H9 (cell line): Measurements from ENCODE around the gene RIT2. TPM values are rescaled to one million over a fixed set of nuclear protein-coding genes. Genes with fewer than 3 reads are reported as not detected.

Experiments used
- DNase-seq: peaks from one replicate; pipeline ENCODE4 v3.0.0-alpha.2; 2017
- H2AFZ ChIP-seq: one replicate; pipeline ENCODE4 v1.6.1; 2013; ENCODE audit warnings: mild to moderate bottlenecking, low read length, control low read depth, moderate library complexity
- H2AK5ac ChIP-seq: 2 replicates; pipeline ENCODE4 v1.6.1; 2013; ENCODE audit warnings: low read length, control low read depth, mixed read lengths; ENCODE audit not compliant: insufficient read length
- H2BK120ac ChIP-seq: one replicate; pipeline ENCODE4 v1.6.1; 2013; ENCODE audit warnings: low read depth, mild to moderate bottlenecking, low read length, control low read depth, inconsistent platforms; ENCODE audit not compliant: poor library complexity, severe bottlenecking
- H2BK12ac ChIP-seq: 2 replicates; pipeline ENCODE4 v1.6.1; 2013; ENCODE audit warnings: low read length, control low read depth, mixed read lengths, low read depth; ENCODE audit not compliant: insufficient read length
- H2BK15ac ChIP-seq: 2 replicates; pipeline ENCODE4 v1.6.1; 2013; ENCODE audit warnings: low read depth, low read length, control low read depth
- H2BK20ac ChIP-seq: one replicate; pipeline ENCODE4 v1.6.1; 2013; ENCODE audit warnings: low read depth, mild to moderate bottlenecking, low read length, control low read depth, inconsistent platforms; ENCODE audit not compliant: poor library complexity, severe bottlenecking
- H2BK5ac ChIP-seq: 2 replicates; pipeline ENCODE4 v1.6.1; 2013; ENCODE audit warnings: low read length, control low read depth, mixed read lengths; ENCODE audit not compliant: insufficient read length
- H3K14ac ChIP-seq: 2 replicates; pipeline ENCODE4 v1.6.1; 2013; ENCODE audit warnings: low read length, control low read depth; ENCODE audit not compliant: insufficient read depth
- H3K18ac ChIP-seq: 2 replicates; pipeline ENCODE4 v1.6.1; 2013; ENCODE audit warnings: low read depth, mild to moderate bottlenecking, mixed read lengths, low read length, control low read depth; ENCODE audit not compliant: insufficient read length
- H3K23ac ChIP-seq: 2 replicates; pipeline ENCODE4 v1.6.1; 2013; ENCODE audit warnings: low read length, control low read depth, mixed read lengths, low read depth; ENCODE audit not compliant: insufficient read length
- H3K23me2 ChIP-seq: 2 replicates; pipeline ENCODE4 v1.6.1; 2013; ENCODE audit warnings: low read depth, mild to moderate bottlenecking, mixed read lengths, low read length, control low read depth; ENCODE audit not compliant: insufficient read length, poor library complexity, severe bottlenecking
- H3K27ac ChIP-seq: 2 replicates; pipeline ENCODE4 v1.5.1; 2013; ENCODE audit warnings: low read length, control low read depth, mixed read lengths, low read depth; ENCODE audit not compliant: insufficient read length
- H3K27me3 ChIP-seq: 2 replicates; pipeline ENCODE4 v1.6.1; 2013; ENCODE audit warnings: low read length, control low read depth, inconsistent platforms; ENCODE audit not compliant: insufficient read depth
- H3K4ac ChIP-seq: 2 replicates; pipeline ENCODE4 v1.6.1; 2013; ENCODE audit warnings: low read depth, mild to moderate bottlenecking, control low read depth, inconsistent platforms, low read length, moderate library complexity
- H3K4me1 ChIP-seq: 2 replicates; pipeline ENCODE4 v1.6.1; 2013; ENCODE audit warnings: low read length, control low read depth, inconsistent platforms; ENCODE audit not compliant: insufficient read depth
- H3K4me2 ChIP-seq: 2 replicates; pipeline ENCODE4 v1.6.1; 2013; ENCODE audit warnings: low read length, control low read depth, mixed read lengths; ENCODE audit not compliant: insufficient read length, insufficient read depth
- H3K56ac ChIP-seq: 2 replicates; pipeline ENCODE4 v1.6.1; 2013; ENCODE audit warnings: low read depth, mild to moderate bottlenecking, mixed read lengths, low read length, control low read depth; ENCODE audit not compliant: insufficient read length
- H3K79me1 ChIP-seq: 2 replicates; pipeline ENCODE4 v1.6.1; 2013; ENCODE audit warnings: low read depth, mild to moderate bottlenecking, moderate library complexity, low read length, control low read depth, inconsistent platforms; ENCODE audit not compliant: insufficient read depth, poor library complexity, severe bottlenecking
- H3K79me2 ChIP-seq: 2 replicates; pipeline ENCODE4 v1.6.1; 2013; ENCODE audit warnings: low read length, control low read depth, inconsistent platforms; ENCODE audit not compliant: insufficient read depth
- H3K9ac ChIP-seq: 2 replicates; pipeline ENCODE4 v1.6.1; 2013; ENCODE audit warnings: low read length, control low read depth, mixed read lengths; ENCODE audit not compliant: insufficient read length; ENCODE audit errors: extremely low read depth
- H3K9me3 ChIP-seq: one replicate; pipeline ENCODE4 v1.6.1; 2013; ENCODE audit warnings: low read depth, low read length, inconsistent platforms; ENCODE audit not compliant: control insufficient read depth
- H3T11ph ChIP-seq: one replicate; pipeline ENCODE4 v1.6.1; 2013; ENCODE audit warnings: mild to moderate bottlenecking, low read length, control low read depth, inconsistent platforms
- H4K20me1 ChIP-seq: one replicate; pipeline ENCODE4 v1.6.1; 2013; ENCODE audit not compliant: control insufficient read depth, insufficient read length, insufficient read depth
- H4K5ac ChIP-seq: 2 replicates; pipeline ENCODE4 v1.6.1; 2013; ENCODE audit warnings: low read depth, mild to moderate bottlenecking, mixed read lengths, low read length, control low read depth; ENCODE audit not compliant: insufficient read length
- H4K8ac ChIP-seq: replicated peaks from 2 replicates; pipeline ENCODE4 v1.6.1; 2013; ENCODE audit warnings: low read length, control low read depth, mixed read lengths, low read depth; ENCODE audit not compliant: insufficient read length
- H4K91ac ChIP-seq: 2 replicates; pipeline ENCODE4 v1.6.1; 2013; ENCODE audit warnings: low read depth, mild to moderate bottlenecking, moderate library complexity, mixed read lengths, low read length, control low read depth; ENCODE audit not compliant: insufficient read length
- H3K27ac Mint-ChIP-seq, 3 experiments: 2 replicates in 2 of 3; 3 replicates in 1 of 3; pipeline ENCODE4 v1.8.0; 2020 to 2021; ENCODE audit warnings: mixed read lengths in 3 of 3, mild to moderate bottlenecking in 1 of 3, moderate library complexity in 1 of 3
- H3K27me3 Mint-ChIP-seq: 2 replicates; pipeline ENCODE4 v1.8.0; 2021; ENCODE audit warnings: low read depth, mild to moderate bottlenecking, moderate library complexity, mixed read lengths
- H3K36me3 Mint-ChIP-seq, 3 experiments: 2 replicates in 2 of 3; 3 replicates in 1 of 3; pipeline ENCODE4 v1.8.0; 2020 to 2021; ENCODE audit warnings: low read depth in 3 of 3, mixed read lengths in 3 of 3; ENCODE audit not compliant: insufficient read depth in 1 of 3
- H3K4me1 Mint-ChIP-seq, 2 experiments: 2 replicates each; pipeline ENCODE4 v1.8.0; 2020; ENCODE audit warnings: mixed read lengths in 2 of 2
- H3K4me3 Mint-ChIP-seq, 2 experiments: 2 replicates in 1 of 2; 3 replicates in 1 of 2; pipeline ENCODE4 v1.8.0; 2020 to 2021; ENCODE audit warnings: mild to moderate bottlenecking in 2 of 2, mixed read lengths in 2 of 2, moderate library complexity in 1 of 2
- H3K9me3 Mint-ChIP-seq, 2 experiments: 2 replicates in 1 of 2; 3 replicates in 1 of 2; pipeline ENCODE4 v1.8.0; 2020; ENCODE audit warnings: mild to moderate bottlenecking in 2 of 2, mixed read lengths in 2 of 2, moderate library complexity in 1 of 2
- CTCF ChIP-seq: fragments of 200-600 bp; sonication (generic); conservative IDR thresholded peaks from 3 replicates; pipeline ENCODE4 v1.8.0; 2021; ENCODE audit warnings: antibody characterized with exemption, mild to moderate bottlenecking
- WGBS: extraction: QIAGEN DNeasy Blood & Tissue Kit; methylation state at CpG from one replicate; pipeline ENCODE4 v1.1.7; 2013; ENCODE audit warnings: missing lambda C conversion rate, low lambda C conversion rate, mixed read lengths; ENCODE audit not compliant: insufficient read length; ENCODE audit errors: extremely low coverage; 5-methylcytosine and 5-hydroxymethylcytosine counted together
- total RNA-seq: library from RNA; stranded (reverse); gene quantifications from 2 replicates; pipeline ENCODE4 v1.2.1, GENCODE V29; 2021

Gene RIT2
- total RNA-seq, 1 experiment from 2014 or later: 1.2 TPM

DNA sequence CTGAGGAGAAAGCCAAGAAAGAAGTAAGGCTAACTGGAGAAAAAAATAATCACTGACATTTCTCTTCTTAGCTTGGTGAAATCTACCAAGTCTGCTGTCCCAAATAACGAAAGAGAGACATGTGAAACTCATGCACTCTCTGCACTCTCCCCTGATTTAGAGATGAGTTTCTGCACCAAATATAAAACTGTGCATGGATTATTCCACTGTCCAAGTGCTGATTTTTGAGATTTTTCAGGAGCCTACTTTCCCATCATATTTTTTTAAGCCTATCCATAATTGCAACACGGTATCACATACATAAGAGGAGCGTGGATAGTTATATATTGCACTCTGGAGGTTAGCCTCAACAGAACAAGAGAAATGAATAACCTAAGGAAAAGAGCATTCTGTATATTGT is 10.0 kb upstream of the RIT2 start:
- Histone ChIP-seq H3K56ac (no peak overlapping the region), H2BK5ac (no peak overlapping the region), H3T11ph (no peak overlapping the region), H2BK15ac (no peak overlapping the region), H4K91ac (no peak overlapping the region), H2BK12ac (no peak overlapping the region), H4K5ac (no peak overlapping the region), H3K9ac (no peak overlapping the region), H3K18ac (no peak overlapping the region), H2BK120ac (no peak overlapping the region), H3K23me2 (no peaks in the 10 kb centered on the region), H3K79me1 (no peaks in the 10 kb centered on the region), H3K4me2 (no peak overlapping the region), H2BK20ac (no peak overlapping the region), H3K4me1 (peaks cover 3% of the 10 kb centered on the region; the same call in 1 of the 2 replicates), H4K20me1 (no peaks in the 10 kb centered on the region), H2AK5ac (no peak overlapping the region), H4K8ac (no peak overlapping the region), H3K27ac (no peak overlapping the region), H3K14ac (no peak overlapping the region), H3K9me3 (no peaks in the 10 kb centered on the region), H3K79me2 (no peaks in the 10 kb centered on the region), H3K27me3 (no peaks in the 10 kb centered on the region), H3K23ac (no peak overlapping the region), H3K4ac (no peak overlapping the region), H2AFZ (no peak overlapping the region)
- TF ChIP-seq CTCF: no peak
- Mint-ChIP-seq H3K27me3 (no peaks in the 10 kb centered on the region), H3K4me1 (peaks cover 16 to 20% of the 10 kb centered on the region in 2 experiments), H3K9me3 (no peaks in the 10 kb centered on the region), H3K27ac (no peak overlapping the region), H3K36me3 (no peaks in the 10 kb centered on the region), H3K4me3 (no peak overlapping the region)
- WGBS: no CpG with 5 or more reads among the region's 3 CpGs
- DNase-seq: no peak
